Karpas-422 (cell line): ENCODE data around the gene CPT2. TPM values are rescaled to one million over a fixed set of nuclear protein-coding genes. Genes with fewer than 3 reads are reported as not detected.
"Not testable (repeated sequence)": the region's sequence is repeated elsewhere in the genome, so short reads cannot be mapped to it uniquely, and the experiment has no call there.

Experiments
- DNase-seq: peaks from one replicate; pipeline ENCODE4 v3.0.0-alpha.2; 2015
- H2AFZ ChIP-seq: fragments of 200-600 bp; sonication (generic); 2 replicates; pipeline ENCODE4 v1.6.1; 2014; ENCODE audit warnings: antibody characterized with exemption, low read length, mixed read lengths
- H3K27ac ChIP-seq: fragments of 200-600 bp; sonication (generic); 2 replicates; pipeline ENCODE4 v1.5.1; 2014; ENCODE audit warnings: mild to moderate bottlenecking, low read length, moderate library complexity
- H3K27me3 ChIP-seq: fragments of 200-600 bp; sonication (generic); 2 replicates; pipeline ENCODE4 v1.6.1; 2014; ENCODE audit warnings: low read length, mixed read lengths
- H3K36me3 ChIP-seq: fragments of 200-600 bp; sonication (generic); 2 replicates; pipeline ENCODE4 v1.6.1; 2014; ENCODE audit warnings: low read length, mixed read lengths; ENCODE audit not compliant: insufficient read depth
- H3K4me1 ChIP-seq: fragments of 200-600 bp; sonication (generic); 2 replicates; pipeline ENCODE4 v1.6.1; 2014; ENCODE audit warnings: mild to moderate bottlenecking, low read length, mixed read lengths
- H3K4me2 ChIP-seq: fragments of 200-600 bp; sonication (generic); 2 replicates; pipeline ENCODE4 v1.6.1; 2014; ENCODE audit warnings: low read length, low read depth, mild to moderate bottlenecking; ENCODE audit not compliant: poor library complexity, severe bottlenecking
- H3K4me3 ChIP-seq: fragments of 200-600 bp; sonication (generic); 2 replicates; pipeline ENCODE4 v1.5.1; 2014; ENCODE audit warnings: mild to moderate bottlenecking, antibody characterized with exemption, low read length, mixed read lengths
- H3K79me2 ChIP-seq: fragments of 200-600 bp; sonication (generic); 2 replicates; pipeline ENCODE4 v1.6.1; 2014; ENCODE audit warnings: mild to moderate bottlenecking, low read length, mixed read lengths
- H3K9ac ChIP-seq: fragments of 200-600 bp; sonication (generic); 2 replicates; pipeline ENCODE4 v1.6.0; 2014; ENCODE audit warnings: low read length
- H3K9me2 ChIP-seq: fragments of 200-600 bp; sonication (generic), shearing (Covaris generic); replicated peaks from 2 replicates; pipeline ENCODE4 v1.6.0; 2014; ENCODE audit warnings: mild to moderate bottlenecking, low read length, moderate library complexity; ENCODE audit not compliant: insufficient read depth
- H3K9me3 ChIP-seq: fragments of 300-700, 200-600 bp; sonication (generic); 2 replicates; pipeline ENCODE4 v1.6.1; 2014; ENCODE audit warnings: low read length, mixed read lengths
- H4K20me1 ChIP-seq: fragments of 200-600 bp; sonication (generic); 2 replicates; pipeline ENCODE4 v1.6.1; 2014; ENCODE audit warnings: mild to moderate bottlenecking, antibody characterized with exemption, low read length, low read depth; ENCODE audit not compliant: insufficient read depth
- total RNA-seq: library from RNA; depleted of rRNA; stranded (reverse); fragments of >200 nt; shearing (Covaris generic); gene quantifications from 2 replicates; pipeline ENCODE4 v1.2.3, GENCODE V29; 2014; ENCODE audit warnings: low replicate concordance

The CPT2 gene
- total RNA-seq, 1 experiment from 2014 or later: 37.3 TPM

DNA sequence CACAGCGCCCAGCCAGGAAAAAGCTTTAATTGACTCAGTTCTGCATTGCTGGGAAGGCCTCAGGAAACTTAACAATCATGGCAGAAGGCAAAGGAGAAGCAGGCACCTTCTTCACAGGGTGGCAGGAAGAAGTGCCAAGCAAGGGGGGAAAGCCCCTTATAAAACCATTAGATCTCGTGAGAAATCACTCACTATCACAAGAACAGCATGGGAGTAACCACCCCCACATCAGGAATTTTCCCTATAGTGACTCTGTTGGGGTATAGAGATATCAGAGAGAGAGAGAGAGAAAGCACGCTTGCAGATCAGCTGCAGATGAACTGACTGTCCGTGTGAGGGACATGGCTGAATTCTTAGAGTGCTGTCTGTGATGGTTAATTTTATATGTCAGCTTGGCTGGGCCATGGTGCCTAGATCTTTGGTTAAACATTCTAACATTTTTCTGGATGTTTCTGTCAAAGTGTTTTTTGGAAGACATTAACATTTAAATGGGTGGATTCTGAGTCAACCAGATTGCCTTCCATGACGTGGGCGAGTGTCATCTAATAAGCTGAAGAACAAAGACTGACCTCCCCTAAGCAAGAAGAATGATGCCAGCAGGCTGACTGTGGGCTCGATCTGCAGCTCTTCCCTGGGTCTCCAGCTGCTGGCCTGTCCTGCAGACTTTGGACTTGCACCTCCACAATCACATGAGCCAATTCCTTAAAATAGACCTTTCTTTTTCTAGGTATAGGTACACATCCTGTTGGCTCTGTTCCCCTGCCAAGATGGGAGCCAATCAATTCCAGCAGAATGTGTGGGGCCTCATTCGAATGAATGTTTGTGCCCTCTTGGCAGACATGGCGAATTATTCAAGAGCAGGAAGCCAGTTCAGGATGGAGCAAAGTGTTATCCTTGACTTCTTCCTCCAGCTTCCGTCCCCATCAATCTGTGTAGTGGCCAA, 21.4 kb upstream of the CPT2 start:
- DNase-seq: no peak
- H3K9ac ChIP-seq: no peak overlapping the region
- H3K27ac ChIP-seq: no peak overlapping the region
- no peaks in the 10 kb centered on the region for H3K79me2 ChIP-seq
- H3K4me2 ChIP-seq: no peak overlapping the region
- H3K9me2 ChIP-seq: no peaks in the 10 kb centered on the region
- no peak overlapping the region for H2AFZ ChIP-seq
- H3K9me3 ChIP-seq: no peaks in the 10 kb centered on the region
- no peaks in the 10 kb centered on the region for H3K36me3 ChIP-seq
- H3K27me3 ChIP-seq: no peaks in the 10 kb centered on the region
- H3K4me1 ChIP-seq: peaks cover 21% of the 10 kb centered on the region
- H4K20me1 ChIP-seq: no peaks in the 10 kb centered on the region
- no peak overlapping the region for H3K4me3 ChIP-seq

DNA sequence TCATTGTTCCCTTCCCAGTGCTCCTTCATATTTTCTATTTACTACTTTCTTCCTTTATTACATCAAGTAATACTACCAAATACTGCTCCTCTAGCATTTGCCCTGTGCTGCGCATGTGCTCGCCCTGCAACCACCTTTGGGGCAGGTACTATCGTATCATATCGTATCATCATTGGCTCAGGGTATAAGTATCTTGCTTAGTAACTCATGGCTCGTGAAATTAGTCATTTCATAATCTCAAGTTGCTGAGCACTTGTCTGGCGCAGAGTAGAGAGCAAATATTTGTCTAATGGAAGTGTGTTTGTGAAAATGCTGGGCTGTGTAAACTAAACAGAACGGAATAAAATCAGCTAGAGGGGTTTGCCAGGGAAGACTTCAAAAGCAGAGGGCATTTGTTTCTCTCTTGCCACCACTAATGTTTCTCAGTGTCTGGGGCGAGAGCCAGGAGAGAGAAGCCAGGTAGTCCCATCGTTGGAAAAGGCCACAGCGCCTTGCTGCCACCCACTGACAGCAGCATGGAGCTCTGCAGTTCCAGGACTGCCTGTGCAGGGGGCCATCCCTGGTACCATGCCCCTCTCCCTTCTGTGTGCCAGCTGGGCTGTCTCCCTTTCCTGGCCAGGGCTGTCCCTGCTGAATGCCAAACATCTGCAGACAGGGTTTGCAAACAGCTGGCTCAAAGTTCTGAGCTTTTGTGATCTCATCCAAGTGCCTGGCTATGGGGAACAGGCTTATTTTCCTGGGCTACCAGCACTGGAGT, 20.0 kb upstream of the CPT2 start:
- no peaks in the 10 kb centered on the region for H3K79me2 ChIP-seq
- DNase-seq: no peak
- H3K9me2 ChIP-seq: no peaks in the 10 kb centered on the region
- no peak overlapping the region for H2AFZ ChIP-seq
- no peaks in the 10 kb centered on the region for H3K9me3 ChIP-seq
- H4K20me1 ChIP-seq: no peaks in the 10 kb centered on the region
- H3K4me2 ChIP-seq: no peak overlapping the region
- H3K4me3 ChIP-seq: no peak overlapping the region
- H3K4me1 ChIP-seq: peaks cover 21% of the 10 kb centered on the region
- no peaks in the 10 kb centered on the region for H3K27me3 ChIP-seq
- no peak overlapping the region for H3K27ac ChIP-seq
- H3K9ac ChIP-seq: no peak overlapping the region
- no peaks in the 10 kb centered on the region for H3K36me3 ChIP-seq

DNA sequence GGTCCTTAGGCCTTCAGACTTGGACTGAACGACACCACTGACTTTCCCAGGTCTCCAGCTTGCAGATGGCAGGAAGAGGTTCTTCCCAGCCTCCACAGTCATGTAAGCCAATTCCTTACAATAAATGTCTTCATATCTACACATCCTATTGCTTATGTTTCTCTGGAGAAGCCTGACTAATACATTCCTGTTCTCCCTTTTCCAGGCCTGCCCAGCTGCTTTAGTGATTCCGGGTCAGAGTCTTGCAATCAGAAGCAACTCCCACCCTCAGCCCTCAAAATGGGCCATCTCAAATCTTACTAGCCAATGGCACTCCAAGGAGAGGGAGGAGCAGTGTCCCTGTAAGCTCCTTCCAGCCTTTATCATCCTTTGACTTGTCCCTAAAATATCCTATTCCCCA, 16.4 kb upstream of the CPT2 start:
- Histone ChIP-seq H3K4me2 (no peak overlapping the region), H3K9me3 (no peaks in the 10 kb centered on the region), H3K27ac (no peak overlapping the region), H2AFZ (no peak overlapping the region), H3K4me1 (peaks cover 9% of the 10 kb centered on the region), H3K79me2 (no peaks in the 10 kb centered on the region), H4K20me1 (no peaks in the 10 kb centered on the region), H3K9me2 (no peaks in the 10 kb centered on the region), H3K9ac (no peak overlapping the region), H3K4me3 (no peak overlapping the region), H3K27me3 (no peaks in the 10 kb centered on the region), H3K36me3 (no peaks in the 10 kb centered on the region)
- no peak for DNase-seq

DNA sequence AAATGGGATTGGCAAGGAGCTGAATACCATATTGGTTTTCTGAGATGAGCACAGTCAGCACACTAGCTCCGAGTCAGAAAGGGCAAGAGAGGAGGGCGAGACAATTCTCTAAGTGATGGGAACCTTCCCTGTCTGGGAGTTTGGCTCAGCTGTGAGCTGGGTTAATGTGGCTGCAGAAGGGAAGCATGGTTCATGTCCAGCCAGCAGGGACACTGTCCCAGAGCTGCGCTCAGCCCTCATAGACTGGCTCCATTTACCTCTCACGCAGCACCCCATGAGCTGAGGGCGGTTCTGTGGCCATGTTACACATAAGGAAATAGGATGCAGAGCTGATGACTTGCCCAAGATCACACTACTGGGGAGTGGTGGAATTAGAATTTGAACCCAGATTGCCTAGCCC, 15.7 kb upstream of the CPT2 start:
- DNase-seq: no peak
- Histone ChIP-seq H3K4me2 (no peak overlapping the region), H3K4me1 (peaks cover 9% of the 10 kb centered on the region), H3K27ac (no peak overlapping the region), H3K79me2 (no peaks in the 10 kb centered on the region), H3K27me3 (no peaks in the 10 kb centered on the region), H3K36me3 (no peaks in the 10 kb centered on the region), H3K9me2 (no peaks in the 10 kb centered on the region), H4K20me1 (no peaks in the 10 kb centered on the region), H3K9me3 (no peaks in the 10 kb centered on the region), H3K9ac (no peak overlapping the region), H2AFZ (no peak overlapping the region), H3K4me3 (no peak overlapping the region)

DNA sequence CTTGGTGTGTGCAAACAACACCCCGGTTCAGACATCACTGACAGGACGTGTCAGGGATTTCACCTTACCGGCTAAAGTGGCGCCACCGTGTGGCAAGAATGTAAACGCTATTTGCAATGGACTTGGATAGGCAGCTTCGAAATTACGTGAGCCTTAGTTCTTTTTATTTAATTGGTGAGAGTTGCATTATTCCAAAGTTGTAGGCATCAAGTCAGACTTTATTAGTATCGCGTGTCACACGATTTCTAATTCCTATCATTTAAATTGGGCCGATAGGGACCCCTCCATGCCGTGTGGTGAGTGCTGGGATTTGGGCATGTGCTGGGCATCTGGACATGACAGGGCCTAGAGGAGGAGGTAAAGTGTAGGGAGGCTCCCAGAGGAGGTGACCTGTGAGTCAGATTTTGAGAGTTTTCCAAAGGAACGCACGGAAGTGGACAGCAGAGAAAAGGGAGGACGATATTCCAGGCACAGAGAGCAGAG, 14.5 kb upstream of the CPT2 start:
- Histone ChIP-seq H3K9ac (no peak overlapping the region), H3K4me1 (peaks cover 9% of the 10 kb centered on the region), H3K79me2 (no peaks in the 10 kb centered on the region), H2AFZ (no peak overlapping the region), H3K9me3 (no peaks in the 10 kb centered on the region), H3K27me3 (no peaks in the 10 kb centered on the region), H3K27ac (no peak overlapping the region), H3K4me3 (no peak overlapping the region), H3K36me3 (no peaks in the 10 kb centered on the region), H4K20me1 (no peaks in the 10 kb centered on the region), H3K9me2 (no peaks in the 10 kb centered on the region), H3K4me2 (no peak overlapping the region)
- DNase-seq: peak; percentile 93

DNA sequence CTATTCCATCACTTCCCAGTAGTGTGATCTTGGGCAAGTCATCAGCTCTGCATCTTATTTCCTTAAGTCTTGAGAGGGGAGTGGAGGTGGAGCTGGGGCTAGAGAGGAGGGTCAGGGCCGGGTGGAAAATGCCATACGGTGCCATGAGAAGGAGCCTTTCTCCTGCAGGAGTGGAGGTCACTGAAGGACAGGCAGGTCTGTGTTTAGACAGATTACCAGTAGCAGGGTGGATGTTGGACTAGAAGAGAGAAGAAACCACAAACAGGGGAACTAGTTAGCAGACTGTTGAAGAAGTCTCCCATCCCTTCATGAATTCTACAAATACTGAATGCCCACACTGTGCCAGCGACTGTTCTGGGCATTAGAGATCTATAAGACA, 13.9 kb upstream of the CPT2 start:
- H3K4me3 ChIP-seq: no peak overlapping the region
- no peaks in the 10 kb centered on the region for H3K9me3 ChIP-seq
- H4K20me1 ChIP-seq: no peaks in the 10 kb centered on the region
- no peaks in the 10 kb centered on the region for H3K79me2 ChIP-seq
- H3K4me2 ChIP-seq: no peak overlapping the region
- H3K36me3 ChIP-seq: no peaks in the 10 kb centered on the region
- no peak overlapping the region for H3K9ac ChIP-seq
- H2AFZ ChIP-seq: no peak overlapping the region
- no peaks in the 10 kb centered on the region for H3K27me3 ChIP-seq
- H3K27ac ChIP-seq: no peak overlapping the region
- H3K9me2 ChIP-seq: no peaks in the 10 kb centered on the region
- no peak for DNase-seq
- peaks cover 9% of the 10 kb centered on the region for H3K4me1 ChIP-seq

DNA sequence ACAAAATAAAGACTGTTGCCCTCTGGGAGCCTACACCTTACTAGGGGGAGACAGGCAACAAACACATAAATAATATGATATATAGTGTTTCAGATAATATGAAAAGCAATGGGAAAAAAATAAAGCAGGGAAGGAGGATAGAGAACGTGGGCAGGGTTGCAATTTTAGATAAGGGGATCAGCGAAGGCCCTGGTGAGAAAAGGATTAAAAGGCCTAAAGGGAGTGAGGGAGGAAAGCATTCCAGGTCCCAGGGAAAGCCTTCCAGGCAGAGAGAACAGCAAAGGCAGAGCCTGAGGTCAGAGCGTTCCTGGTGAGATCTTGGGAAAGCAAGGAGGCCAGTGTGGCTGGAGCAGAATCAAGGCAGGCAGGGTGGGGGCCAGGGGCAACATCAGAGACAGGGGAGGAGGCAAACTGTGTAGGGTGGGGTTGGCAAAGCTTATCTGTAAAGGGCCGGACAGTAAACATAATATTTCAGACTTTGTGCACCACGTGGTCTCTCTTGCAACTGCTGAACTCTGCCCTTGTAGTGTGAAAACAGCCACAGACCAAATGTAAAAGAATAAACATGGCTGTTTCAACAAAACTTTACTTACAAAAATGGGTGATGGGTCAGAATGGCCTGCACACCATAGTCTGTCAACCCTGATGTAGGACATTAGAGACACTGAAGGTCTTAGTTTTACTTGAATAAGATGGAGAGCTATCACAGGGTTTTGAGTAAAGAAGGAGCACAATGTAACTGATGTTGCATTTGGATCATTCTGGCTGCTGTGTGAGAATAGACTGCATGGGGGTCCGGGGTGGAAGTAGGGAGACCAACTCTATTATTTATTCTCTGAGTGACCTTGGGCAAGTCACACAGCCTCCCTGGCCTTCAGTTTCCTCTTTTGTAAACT, 13.3 kb upstream of the CPT2 start:
- Histone ChIP-seq H3K27ac (no peak overlapping the region), H2AFZ (no peak overlapping the region), H3K9me3 (no peaks in the 10 kb centered on the region), H3K9me2 (no peaks in the 10 kb centered on the region), H3K4me1 (peaks cover 9% of the 10 kb centered on the region), H3K79me2 (no peaks in the 10 kb centered on the region), H3K4me2 (no peak overlapping the region), H3K4me3 (no peak overlapping the region), H3K36me3 (no peaks in the 10 kb centered on the region), H3K27me3 (no peaks in the 10 kb centered on the region), H4K20me1 (no peaks in the 10 kb centered on the region), H3K9ac (no peak overlapping the region)
- no peak for DNase-seq

DNA sequence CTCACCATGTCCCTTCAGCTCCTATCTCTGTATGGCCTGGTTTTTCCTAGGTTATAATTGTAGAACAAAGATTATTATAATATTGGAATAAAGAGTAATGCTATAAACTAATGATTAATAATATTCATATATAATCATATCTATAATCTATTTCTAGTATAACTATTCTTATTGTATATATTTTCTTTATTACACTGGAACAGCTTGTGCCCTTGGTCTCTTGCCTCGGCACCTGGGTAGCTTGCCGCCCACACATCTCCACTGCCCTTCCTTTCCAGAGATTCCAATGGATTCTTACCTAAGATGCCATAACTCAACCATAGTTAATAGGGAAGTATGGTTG, 10.7 kb upstream of the CPT2 start:
- H3K4me3 ChIP-seq, H3K27me3 ChIP-seq, H3K9me2 ChIP-seq, H3K36me3 ChIP-seq, H4K20me1 ChIP-seq, H3K27ac ChIP-seq, H3K9me3 ChIP-seq, DNase-seq, H3K4me2 ChIP-seq, H2AFZ ChIP-seq, H3K9ac ChIP-seq, H3K79me2 ChIP-seq, H3K4me1 ChIP-seq: not testable (repeated sequence)
